Central memory CD8-positive, alpha-beta T cell (primary cell): ENCODE measurements around the gene NAXE.
"Not testable (repeated sequence)": the region's sequence is repeated elsewhere in the genome, so short reads cannot be mapped to it uniquely, and the experiment has no call there.

Experiments used
- ATAC-seq: fragments of 150-1000 bp; cut with Tn5 transposase; replicated peaks from 2 replicates; pipeline ENCODE4 v1.10.0; 2022; ENCODE audit warnings: mild to moderate bottlenecking, moderate FRiP score, moderate number of reproducible peaks; ENCODE audit not compliant: poor library complexity, severe bottlenecking; ENCODE audit errors: extremely low read depth
- DNase-seq, 2 donors: peaks; one replicate each; pipeline ENCODE4 v3.0.0; 2021; ENCODE audit warnings: low spot score in 2 of 2
- H3K27ac Mint-ChIP-seq: one replicate; pipeline ENCODE4 v1.8.0; 2022; ENCODE audit warnings: low read depth, mild to moderate bottlenecking, moderate library complexity, mixed read lengths
- H3K27me3 Mint-ChIP-seq: one replicate; pipeline ENCODE4 v1.8.0; 2022; ENCODE audit warnings: mixed read lengths
- H3K36me3 Mint-ChIP-seq: one replicate; pipeline ENCODE4 v1.8.0; 2022; ENCODE audit warnings: mild to moderate bottlenecking, moderate library complexity, mixed read lengths; ENCODE audit not compliant: insufficient read depth
- H3K4me1 Mint-ChIP-seq: one replicate; pipeline ENCODE4 v1.8.0; 2022; ENCODE audit warnings: mixed read lengths
- H3K4me3 Mint-ChIP-seq: one replicate; pipeline ENCODE4 v1.8.0; 2022; ENCODE audit warnings: mild to moderate bottlenecking, moderate library complexity, mixed read lengths
- H3K9me3 Mint-ChIP-seq: one replicate; pipeline ENCODE4 v1.8.0; 2022; ENCODE audit warnings: mixed read lengths

The NAXE gene

DNA sequence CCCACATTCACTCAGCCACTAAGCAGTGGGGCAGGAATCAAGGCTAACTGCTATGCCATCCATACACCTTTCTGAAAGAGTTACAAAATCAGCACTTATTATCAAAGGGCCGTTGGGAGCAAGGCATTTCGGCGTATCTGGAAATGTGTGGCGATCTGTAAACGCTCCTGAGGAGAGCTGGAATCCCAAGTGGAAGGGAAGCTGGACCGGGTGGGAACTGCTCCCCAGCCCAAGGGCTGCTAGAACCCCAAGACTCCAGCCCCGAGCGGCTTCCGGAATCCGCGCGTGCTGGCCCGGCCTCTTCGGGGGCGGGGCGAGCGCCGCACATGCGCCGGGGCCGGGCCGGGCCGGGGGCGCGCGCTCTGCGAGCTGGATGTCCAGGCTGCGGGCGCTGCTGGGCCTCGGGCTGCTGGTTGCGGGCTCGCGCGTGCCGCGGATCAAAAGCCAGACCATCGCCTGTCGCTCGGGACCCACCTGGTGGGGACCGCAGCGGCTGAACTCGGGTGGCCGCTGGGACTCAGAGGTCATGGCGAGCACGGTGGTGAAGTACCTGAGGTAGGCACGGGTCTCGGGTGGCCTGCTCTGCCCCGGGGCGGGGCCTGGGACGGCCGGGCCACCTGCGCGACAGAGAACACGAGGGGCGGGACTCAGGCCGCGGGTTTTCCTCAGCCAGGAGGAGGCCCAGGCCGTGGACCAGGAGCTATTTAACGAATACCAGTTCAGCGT is at the start of gene NAXE:
Gene NAXE (plus strand): TSS at position 345 of the 726 bp plus-strand sequence. CDS start 29 bp downstream, at position 374.
- Mint-ChIP-seq H3K4me1 (peaks cover 23% of the 10 kb centered on the region), H3K4me3 (peak within 1 kb of the TSS; percentile 76), H3K27me3 (no peaks in the 10 kb centered on the region), H3K9me3 (no peaks in the 10 kb centered on the region), H3K27ac (peak within 1 kb of the TSS; percentile 76), H3K36me3 (peaks cover 16% of the 10 kb centered on the region)
- peak in 1 of 2 donors; percentile 29 for DNase-seq
- peak; percentile 94 for ATAC-seq

DNA sequence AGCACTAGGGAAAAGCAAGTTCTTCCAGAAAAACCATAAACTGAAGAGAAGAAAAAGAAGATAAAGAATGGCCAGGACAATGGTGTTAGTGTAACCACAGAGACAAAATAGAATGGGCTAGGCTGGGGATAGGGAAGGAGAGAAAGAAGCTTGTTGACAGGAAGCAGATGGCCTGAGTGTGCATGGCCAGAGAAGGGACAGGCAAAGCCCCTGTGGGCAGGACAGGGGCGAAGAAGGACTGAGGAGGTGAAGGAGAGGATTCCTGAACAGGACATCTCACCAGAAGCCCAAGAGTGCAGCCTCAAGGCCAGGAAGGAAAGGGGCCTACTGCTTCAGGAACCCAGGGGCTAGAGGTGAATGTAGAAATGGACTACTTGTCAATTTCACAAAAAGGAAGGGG is 48.5 kb upstream of the NAXE start:
- no peaks in the 10 kb centered on the region for H3K27me3 Mint-ChIP-seq

DNA sequence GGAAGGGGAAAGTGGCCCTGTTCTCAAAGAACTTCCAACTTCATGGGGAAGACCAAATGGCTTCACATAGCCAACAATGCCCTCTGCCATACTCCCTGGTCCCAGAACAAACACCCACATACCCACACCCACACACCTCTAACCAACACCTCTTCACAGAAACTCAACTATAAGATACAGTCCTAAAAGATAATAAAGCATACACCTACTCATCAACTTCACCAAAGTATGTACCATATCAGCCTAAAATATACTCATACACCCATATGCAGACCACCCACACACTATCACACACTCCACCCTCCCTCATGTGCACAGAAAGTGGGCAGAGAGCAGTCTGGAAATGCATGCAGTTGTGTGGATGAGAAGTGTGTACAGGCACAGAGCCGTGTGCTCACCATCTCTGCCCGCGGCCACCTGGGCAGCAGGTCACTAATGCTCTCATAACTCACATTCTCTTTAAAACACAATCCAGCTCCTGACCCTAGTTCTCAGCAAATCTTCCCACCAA is 46.9 kb upstream of the NAXE start:
- DNase-seq, result no peak
- Mint-ChIP-seq H3K4me3 (no peak overlapping the region), H3K27ac (no peak overlapping the region), H3K36me3 (no peaks in the 10 kb centered on the region), H3K27me3 (no peaks in the 10 kb centered on the region), H3K9me3 (no peaks in the 10 kb centered on the region), H3K4me1 (peaks cover 4% of the 10 kb centered on the region)
- no peak for ATAC-seq

More for the DNA sequence above, 48.5 kb upstream of the NAXE start:
- H3K4me1 Mint-ChIP-seq, result peaks cover 4% of the 10 kb centered on the region
- H3K9me3 Mint-ChIP-seq, result no peaks in the 10 kb centered on the region
- H3K4me3 Mint-ChIP-seq, result no peak overlapping the region
- H3K36me3 Mint-ChIP-seq, result no peaks in the 10 kb centered on the region
- no peak for ATAC-seq
- no peak for DNase-seq
- H3K27ac Mint-ChIP-seq, result no peak overlapping the region

DNA sequence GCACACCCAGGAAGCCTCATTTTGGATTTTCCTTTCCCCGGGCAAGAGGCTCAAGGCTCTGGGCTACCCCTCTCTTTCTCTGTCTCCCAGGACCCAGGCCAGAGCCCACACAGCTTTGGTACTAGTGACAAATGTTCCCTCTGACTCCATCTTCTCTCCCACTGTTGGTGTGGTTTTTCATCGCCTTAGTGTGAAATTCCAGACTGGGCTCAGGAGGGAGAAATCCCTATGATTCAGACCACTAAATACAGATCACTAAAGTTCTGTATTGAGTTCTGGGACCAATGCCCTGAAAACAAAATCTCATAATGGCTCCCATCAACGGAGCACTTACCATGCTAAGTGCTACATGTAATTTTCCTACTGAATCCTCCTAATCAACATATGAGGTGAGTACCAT is 45.3 kb upstream of the NAXE start:
- H3K4me3 Mint-ChIP-seq, result no peak overlapping the region
- DNase-seq, result no peak
- no peaks in the 10 kb centered on the region for H3K9me3 Mint-ChIP-seq

DNA sequence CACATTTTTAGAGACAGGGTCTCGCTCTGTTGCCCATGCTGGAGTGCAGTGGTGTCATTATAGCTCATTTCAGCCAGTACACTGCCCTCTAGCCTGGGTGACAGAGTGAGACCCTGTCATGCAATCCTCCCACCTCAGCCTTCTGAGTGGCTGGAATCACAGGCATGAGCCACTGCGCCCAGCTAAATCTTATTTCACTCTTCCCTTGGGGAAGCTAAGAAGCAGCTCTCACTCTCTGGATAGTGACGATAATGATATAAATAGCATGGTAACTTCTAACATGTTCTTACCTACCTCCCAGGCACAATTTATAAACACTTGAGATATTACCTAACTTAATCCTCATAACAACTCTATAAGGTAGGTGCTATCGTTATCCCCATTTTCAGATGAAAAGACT is 44.1 kb upstream of the NAXE start:
- H3K4me3 Mint-ChIP-seq, result no peak overlapping the region
- H3K4me1 Mint-ChIP-seq, result peaks cover 4% of the 10 kb centered on the region
- H3K27ac Mint-ChIP-seq, result no peak overlapping the region
- DNase-seq (no peak), ATAC-seq (no peak)
- H3K27me3 Mint-ChIP-seq, result no peaks in the 10 kb centered on the region
- no peaks in the 10 kb centered on the region for H3K36me3 Mint-ChIP-seq
- no peaks in the 10 kb centered on the region for H3K9me3 Mint-ChIP-seq

More for the DNA sequence above, 45.3 kb upstream of the NAXE start:
- no peaks in the 10 kb centered on the region for H3K36me3 Mint-ChIP-seq
- peaks cover 4% of the 10 kb centered on the region for H3K4me1 Mint-ChIP-seq
- no peak overlapping the region for H3K27ac Mint-ChIP-seq
- ATAC-seq, result no peak
- no peaks in the 10 kb centered on the region for H3K27me3 Mint-ChIP-seq

DNA sequence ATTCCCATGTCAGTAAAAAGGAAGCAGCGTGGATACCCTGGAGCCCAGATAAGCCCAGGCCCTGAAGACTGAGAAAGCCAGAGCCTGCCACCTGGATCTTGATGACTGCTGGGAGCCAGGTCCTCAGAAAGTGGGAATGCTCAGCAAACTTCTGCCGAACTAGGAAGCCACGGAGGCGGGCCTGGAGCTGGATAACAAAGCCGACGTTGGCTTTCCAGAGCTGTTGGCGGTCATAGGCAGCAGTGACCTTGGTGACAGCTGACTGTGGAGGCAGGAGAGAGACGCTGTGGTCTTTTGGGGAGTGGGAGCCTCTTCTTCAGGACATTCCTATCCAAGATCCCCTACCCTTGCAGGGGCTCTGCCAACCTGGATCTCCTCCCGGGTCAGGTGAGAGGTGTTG is 43.6 kb upstream of the NAXE start:
- H3K27me3 Mint-ChIP-seq, result no peaks in the 10 kb centered on the region

DNA sequence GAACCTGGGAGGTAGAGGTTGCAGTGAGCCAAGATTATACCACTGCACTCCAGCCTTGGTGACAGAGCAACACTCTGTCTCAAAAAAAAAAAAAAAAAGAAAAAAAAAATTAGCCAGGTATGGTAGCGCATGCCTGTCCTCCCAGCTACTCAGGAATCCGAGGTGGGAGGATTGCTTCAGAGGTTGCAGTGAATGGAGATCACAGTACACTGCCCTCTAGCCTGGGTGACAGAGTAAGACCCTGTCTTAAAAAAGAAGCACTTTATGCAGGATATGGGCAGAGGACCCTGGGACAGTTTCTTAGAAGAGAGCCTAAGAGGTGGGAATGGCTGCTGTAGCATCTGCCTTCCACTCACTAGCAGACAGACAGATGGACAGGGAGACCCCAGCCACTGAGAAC is 42.2 kb upstream of the NAXE start:
- H3K36me3 Mint-ChIP-seq, result no peaks in the 10 kb centered on the region
- H3K27me3 Mint-ChIP-seq, result no peaks in the 10 kb centered on the region
- DNase-seq, result no peak
- ATAC-seq, result no peak
- H3K9me3 Mint-ChIP-seq, result no peaks in the 10 kb centered on the region
- H3K27ac Mint-ChIP-seq, result no peak overlapping the region
- H3K4me3 Mint-ChIP-seq, result no peak overlapping the region
- no peaks in the 10 kb centered on the region for H3K4me1 Mint-ChIP-seq

More for the DNA sequence above, 43.6 kb upstream of the NAXE start:
- ATAC-seq (no peak), DNase-seq (no peak)
- Mint-ChIP-seq H3K27ac (no peak overlapping the region), H3K36me3 (no peaks in the 10 kb centered on the region), H3K4me1 (peaks cover 2% of the 10 kb centered on the region), H3K9me3 (no peaks in the 10 kb centered on the region), H3K4me3 (no peak overlapping the region)

DNA sequence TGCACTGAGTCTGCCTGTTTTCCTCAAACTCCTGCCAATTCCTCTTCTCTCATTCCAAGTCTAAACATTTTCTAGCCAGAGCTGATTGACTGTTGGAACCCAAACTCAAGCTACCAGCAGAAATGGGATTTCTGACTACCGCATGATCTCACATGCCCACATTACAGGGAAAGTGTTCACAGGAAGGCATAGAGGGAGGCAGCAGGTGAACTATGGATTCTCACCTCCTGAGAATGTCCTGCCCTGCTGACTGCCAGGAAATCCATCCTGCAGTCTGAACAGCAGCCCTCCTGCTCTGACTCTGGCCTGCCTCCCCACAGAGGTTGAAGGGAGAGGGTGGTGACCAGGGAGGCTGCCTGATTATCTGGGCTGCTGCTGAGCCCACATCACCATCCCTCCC is 41.7 kb upstream of the NAXE start:
- Mint-ChIP-seq H3K4me3 (no peak overlapping the region), H3K27ac (no peak overlapping the region)

DNA sequence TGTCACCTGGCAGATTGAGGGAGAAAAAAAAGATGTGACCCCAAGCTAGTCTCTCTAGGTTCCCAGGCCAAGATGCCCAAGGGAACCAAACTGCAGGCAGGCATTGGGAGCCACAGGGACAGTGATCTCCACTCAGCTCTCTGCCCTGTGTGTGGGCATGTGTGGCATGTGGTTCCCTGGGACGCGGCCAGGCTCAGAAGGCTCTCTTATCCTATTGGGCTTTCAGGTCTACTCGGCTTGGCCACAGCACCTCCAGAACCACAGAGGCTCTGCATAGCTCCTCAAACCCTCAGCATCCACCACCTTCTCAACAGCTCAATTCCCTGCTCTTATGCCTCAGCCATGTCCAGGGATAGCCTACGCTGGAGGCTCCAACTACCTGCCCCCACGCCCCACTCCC is 41.2 kb upstream of the NAXE start:
- Mint-ChIP-seq H3K9me3 (no peaks in the 10 kb centered on the region), H3K4me3 (no peak overlapping the region), H3K36me3 (no peaks in the 10 kb centered on the region), H3K4me1 (no peaks in the 10 kb centered on the region), H3K27ac (no peak overlapping the region), H3K27me3 (no peaks in the 10 kb centered on the region)
- DNase-seq (no peak), ATAC-seq (no peak)

More for the DNA sequence above, 41.7 kb upstream of the NAXE start:
- H3K4me1 Mint-ChIP-seq, result no peaks in the 10 kb centered on the region
- no peak for DNase-seq
- H3K9me3 Mint-ChIP-seq, result no peaks in the 10 kb centered on the region
- ATAC-seq, result no peak
- H3K27me3 Mint-ChIP-seq, result no peaks in the 10 kb centered on the region
- no peaks in the 10 kb centered on the region for H3K36me3 Mint-ChIP-seq

DNA sequence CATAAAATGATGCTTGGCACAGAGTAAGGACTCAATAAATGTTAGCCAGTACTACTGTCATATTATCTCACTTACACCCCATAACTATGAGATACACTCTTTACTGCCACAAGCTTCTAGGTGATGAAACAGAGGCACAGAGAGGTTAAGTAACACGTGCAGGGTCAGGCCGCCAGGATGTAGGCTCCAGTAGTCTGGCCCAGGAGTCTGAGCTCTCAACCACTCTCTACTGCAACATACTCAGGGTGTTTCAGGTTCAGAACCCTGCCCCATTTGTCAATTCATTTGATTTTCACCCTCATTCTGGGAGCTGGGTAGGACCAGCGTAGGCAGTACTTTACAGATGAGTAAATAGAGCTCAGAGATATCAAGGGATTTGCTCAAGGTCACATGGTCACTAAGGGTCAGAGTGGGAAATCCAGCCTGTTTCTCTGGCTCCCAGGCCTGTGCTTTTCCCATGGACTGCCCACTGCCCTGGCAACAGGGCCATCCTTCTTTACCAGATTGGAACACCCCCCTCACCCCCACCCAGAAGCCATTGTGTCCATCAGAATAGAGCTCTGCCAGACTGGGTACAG is 40.4 kb upstream of the NAXE start:
- no peaks in the 10 kb centered on the region for H3K36me3 Mint-ChIP-seq
- H3K27me3 Mint-ChIP-seq, result no peaks in the 10 kb centered on the region
- no peak for ATAC-seq
- H3K4me3 Mint-ChIP-seq, result no peak overlapping the region
- H3K4me1 Mint-ChIP-seq, result no peaks in the 10 kb centered on the region
- H3K9me3 Mint-ChIP-seq, result no peaks in the 10 kb centered on the region
- H3K27ac Mint-ChIP-seq, result no peak overlapping the region
- no peak for DNase-seq

DNA sequence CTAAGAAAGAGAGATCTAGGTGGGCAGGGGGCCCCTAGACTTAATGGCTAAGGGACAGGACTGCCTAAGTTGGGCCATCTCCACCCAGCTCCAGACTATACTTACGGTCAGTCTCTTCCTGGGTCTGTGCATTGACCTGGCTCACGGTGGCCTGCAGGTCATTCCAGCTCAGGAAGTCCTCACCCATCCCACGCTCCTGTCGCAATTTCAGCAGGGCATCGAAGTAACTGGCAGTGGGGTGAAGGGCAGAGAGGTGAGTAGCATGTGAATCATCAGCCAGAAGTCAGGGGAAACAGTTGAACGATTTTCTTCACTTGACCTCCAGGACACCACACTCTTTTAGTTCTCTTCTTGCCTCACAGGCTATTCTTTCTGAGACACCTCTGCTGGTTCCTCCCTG is 39.7 kb upstream of the NAXE start:
- no peak overlapping the region for H3K4me3 Mint-ChIP-seq
- H3K9me3 Mint-ChIP-seq, result no peaks in the 10 kb centered on the region
- no peaks in the 10 kb centered on the region for H3K4me1 Mint-ChIP-seq
- H3K27ac Mint-ChIP-seq, result no peak overlapping the region
- DNase-seq (no peak), ATAC-seq (no peak)
- H3K27me3 Mint-ChIP-seq, result no peaks in the 10 kb centered on the region
- H3K36me3 Mint-ChIP-seq, result no peaks in the 10 kb centered on the region

DNA sequence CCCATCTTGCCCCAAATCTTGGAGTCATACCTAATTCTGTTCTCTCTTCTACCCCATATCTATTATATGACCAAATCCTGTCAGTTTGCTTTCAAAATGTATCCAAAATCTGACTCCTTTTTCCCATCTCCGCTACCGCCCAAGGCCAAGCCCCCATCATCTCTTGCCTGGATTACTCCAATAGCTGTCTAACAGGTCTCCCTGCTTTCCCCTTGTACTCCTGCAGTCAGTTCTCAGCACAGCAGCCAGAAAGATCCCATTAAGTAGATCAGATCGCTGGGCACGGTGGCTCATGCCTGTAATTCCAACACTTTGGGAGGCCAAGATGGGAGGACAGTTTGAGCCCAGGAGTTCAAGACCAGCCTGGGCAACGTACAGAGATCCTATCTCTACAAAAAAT is 39.1 kb upstream of the NAXE start:
- Mint-ChIP-seq H3K27me3 (no peaks in the 10 kb centered on the region), H3K27ac (no peak overlapping the region), H3K9me3 (no peaks in the 10 kb centered on the region), H3K4me1 (no peaks in the 10 kb centered on the region), H3K36me3 (no peaks in the 10 kb centered on the region), H3K4me3 (no peak overlapping the region)
- ATAC-seq (no peak), DNase-seq (no peak)

DNA sequence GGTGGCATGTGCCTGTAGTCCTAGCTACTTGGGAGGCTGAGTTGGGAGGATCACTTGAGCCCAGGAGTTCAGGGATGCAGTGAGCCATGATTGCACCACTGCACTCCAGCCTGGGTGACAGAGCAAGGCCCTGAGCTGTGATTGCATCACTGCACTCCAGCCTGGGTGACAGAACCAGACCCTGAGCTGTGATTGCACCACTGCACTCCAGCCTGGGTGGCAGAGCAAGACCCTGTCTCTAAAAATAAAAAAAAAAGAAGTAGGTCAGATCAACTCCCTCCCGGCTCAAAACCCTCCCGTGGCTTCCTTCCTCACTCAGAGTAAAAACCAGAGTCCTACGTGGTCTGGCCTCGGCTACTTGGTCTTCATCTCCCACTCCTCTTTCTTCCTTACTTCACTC is 38.6 kb upstream of the NAXE start:
- H3K4me3 Mint-ChIP-seq, H3K36me3 Mint-ChIP-seq, H3K27ac Mint-ChIP-seq, H3K9me3 Mint-ChIP-seq, DNase-seq, ATAC-seq, H3K4me1 Mint-ChIP-seq, H3K27me3 Mint-ChIP-seq: not testable (repeated sequence)
